ENCODE results near the gene TRIO.

- TF ChIP-seq POLR2AphosphoS5 (IDR thresholded peaks at IDR 0.05; ENCODE audit: low read depth, low read length), result no peak
- no peak for TF ChIP-seq TCF7L2 (IDR thresholded peaks at IDR 0.05; ENCODE audit: borderline replicate concordance, extremely low read depth, insufficient read depth, insufficient read length)
- TF ChIP-seq ATF3 (IDR thresholded peaks at IDR 0.05), result no peak
Measured at GRCh38 chr5:14367364-14367763, 224.2 kb downstream of the TRIO start.

Measured in HCT116 (cell line).